ENCODE measurements around the gene HES2.
"Not testable (repeated sequence)": the region's sequence is repeated elsewhere in the genome, so short reads cannot be mapped to it uniquely, and the experiment has no call there.

The HES2 gene

GRCh38 chr1:6419804-6420453, at the start of gene HES2:
Gene HES2 (minus strand): TSS chr1:6419919. CDS start chr1:6419820, 99 bp downstream.
- DNase-seq (ENCODE audit: low spot score), result no peak

DNA sequence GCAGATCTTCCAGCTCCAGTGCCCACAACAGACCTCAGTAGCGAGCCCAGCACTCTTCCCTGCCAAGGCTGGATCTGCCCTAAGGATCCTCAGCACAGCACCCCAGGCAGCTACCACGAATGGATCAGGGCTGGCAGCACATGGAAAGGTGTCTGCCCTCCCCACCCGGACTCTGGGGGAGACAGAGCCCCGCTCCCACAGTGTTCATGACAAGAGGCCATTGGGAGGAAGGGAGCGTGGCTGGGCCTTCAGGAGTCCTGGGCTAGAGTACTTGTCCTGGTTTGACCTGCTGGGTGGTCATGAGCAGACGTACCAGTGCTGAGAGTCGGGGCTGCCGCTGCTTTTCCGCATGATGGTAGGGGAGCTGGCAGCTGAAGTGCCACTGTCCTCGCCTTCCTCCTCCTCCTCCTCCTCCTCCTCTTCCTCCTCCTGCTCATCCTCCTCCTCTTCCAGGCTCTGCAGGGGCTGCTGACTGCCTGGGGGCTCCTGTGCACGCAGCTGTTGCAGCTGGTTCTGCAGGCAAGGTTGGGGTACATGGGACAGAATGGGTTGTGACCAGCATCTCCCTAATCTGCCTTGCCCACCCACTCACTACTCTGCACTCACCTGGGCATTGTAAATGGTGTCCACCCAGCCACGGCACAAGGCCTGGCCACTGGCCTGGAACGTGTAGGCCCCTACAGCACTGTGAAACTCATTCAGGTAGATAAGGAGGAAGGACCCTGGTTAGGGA, 49.2 kb upstream of the HES2 start:
- no peak for DNase-seq (ENCODE audit: low spot score)

GRCh38 chr1:6467744-6468688, 48.3 kb upstream of the HES2 start:
- no peak for DNase-seq (ENCODE audit: low spot score)

GRCh38 chr1:6467224-6467623, 47.5 kb upstream of the HES2 start:
- no peak for DNase-seq (ENCODE audit: low spot score)

GRCh38 chr1:6466751-6467150, 47.0 kb upstream of the HES2 start:
- DNase-seq (ENCODE audit: low spot score), result no peak

GRCh38 chr1:6466023-6466422, 46.3 kb upstream of the HES2 start, which contains the start of gene TNFRSF25:
Gene TNFRSF25 (minus strand): TSS chr1:6466173. CDS start chr1:6466107, 66 bp downstream.
- DNase-seq (ENCODE audit: low spot score), result no peak

DNA sequence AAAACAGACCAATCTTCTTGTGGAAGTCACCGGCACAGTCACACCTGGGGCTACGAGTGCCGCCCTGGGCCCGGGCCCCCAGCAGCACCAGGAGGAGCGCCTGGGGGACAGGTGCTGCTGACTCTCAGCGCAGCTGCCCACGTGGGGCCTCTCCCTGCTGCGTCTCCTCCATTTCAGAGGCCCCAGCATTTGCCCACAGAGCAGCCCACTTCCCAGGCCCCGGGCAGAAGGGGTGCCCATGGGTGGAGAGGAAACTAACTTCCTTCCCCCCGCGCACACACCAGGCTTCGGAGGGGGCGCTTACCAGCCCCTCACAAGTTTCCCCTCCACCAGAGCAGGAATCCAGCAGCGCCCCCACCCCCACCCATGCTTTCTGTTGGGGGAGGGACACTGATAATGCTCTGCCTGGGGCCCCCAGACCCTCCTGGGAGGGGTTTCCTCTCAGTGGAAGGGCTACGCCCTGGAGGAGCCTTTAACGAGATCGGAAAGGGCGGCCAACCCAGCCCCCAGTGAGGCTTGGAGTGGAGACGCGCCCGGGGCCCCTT, 45.8 kb upstream of the HES2 start:
- no peak for DNase-seq (ENCODE audit: low spot score)

DNA sequence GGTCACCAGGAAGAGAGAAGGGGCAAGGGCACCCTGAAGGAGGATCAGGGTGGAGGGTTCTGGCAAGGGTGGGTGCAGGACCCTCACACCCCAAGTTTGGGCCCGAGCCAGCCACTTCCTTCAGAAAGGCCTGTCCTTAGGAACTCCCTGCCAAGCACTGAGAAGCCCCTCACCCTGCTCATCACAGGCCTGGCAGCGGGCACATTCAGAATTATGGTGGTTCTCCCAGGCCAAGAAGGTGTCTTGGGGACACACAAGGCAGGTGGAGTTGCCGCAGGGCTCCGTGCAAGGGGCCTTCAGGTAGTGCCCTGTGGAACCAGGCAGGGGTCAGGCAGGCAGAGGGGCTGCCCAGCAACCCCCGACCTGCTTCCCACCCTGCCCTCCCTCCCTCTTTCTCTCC, 45.2 kb upstream of the HES2 start:
- no peak for DNase-seq (ENCODE audit: low spot score)

DNA sequence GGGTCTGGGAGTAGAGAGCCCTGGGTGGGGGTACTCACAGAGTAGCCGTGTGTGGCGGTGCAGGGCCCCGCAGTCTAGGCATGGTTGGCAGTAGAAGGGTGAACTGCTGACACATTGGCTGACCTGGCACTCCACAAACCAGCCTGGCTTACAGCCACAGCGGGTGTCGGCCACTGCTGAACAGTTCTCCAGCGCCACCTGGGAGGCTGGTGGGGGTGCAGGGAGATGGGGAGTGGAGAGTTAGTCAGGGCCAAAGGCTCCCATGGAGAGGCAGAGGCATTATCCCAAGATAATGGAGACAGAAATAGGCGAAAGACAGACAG, 44.8 kb upstream of the HES2 start:
- no peak for DNase-seq (ENCODE audit: low spot score)

DNA sequence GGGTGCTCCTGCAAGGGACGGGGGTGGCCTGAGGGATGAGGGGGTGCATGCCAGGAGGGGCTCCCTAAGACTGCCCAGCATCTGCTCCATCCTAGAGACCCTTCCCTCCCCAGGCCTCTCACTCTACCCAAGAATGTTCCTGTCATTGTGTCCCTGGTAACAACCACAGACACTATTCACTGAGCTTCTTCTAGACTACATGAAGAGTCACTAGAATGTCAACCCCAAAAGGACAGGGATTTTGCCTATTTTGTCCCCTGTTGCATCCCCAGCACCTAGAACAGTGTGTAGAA, 43.3 kb upstream of the HES2 start:
- no peak for DNase-seq (ENCODE audit: low spot score)

GRCh38 chr1:6462412-6463119, 42.8 kb upstream of the HES2 start:
- DNase-seq (ENCODE audit: low spot score), result no peak

DNA sequence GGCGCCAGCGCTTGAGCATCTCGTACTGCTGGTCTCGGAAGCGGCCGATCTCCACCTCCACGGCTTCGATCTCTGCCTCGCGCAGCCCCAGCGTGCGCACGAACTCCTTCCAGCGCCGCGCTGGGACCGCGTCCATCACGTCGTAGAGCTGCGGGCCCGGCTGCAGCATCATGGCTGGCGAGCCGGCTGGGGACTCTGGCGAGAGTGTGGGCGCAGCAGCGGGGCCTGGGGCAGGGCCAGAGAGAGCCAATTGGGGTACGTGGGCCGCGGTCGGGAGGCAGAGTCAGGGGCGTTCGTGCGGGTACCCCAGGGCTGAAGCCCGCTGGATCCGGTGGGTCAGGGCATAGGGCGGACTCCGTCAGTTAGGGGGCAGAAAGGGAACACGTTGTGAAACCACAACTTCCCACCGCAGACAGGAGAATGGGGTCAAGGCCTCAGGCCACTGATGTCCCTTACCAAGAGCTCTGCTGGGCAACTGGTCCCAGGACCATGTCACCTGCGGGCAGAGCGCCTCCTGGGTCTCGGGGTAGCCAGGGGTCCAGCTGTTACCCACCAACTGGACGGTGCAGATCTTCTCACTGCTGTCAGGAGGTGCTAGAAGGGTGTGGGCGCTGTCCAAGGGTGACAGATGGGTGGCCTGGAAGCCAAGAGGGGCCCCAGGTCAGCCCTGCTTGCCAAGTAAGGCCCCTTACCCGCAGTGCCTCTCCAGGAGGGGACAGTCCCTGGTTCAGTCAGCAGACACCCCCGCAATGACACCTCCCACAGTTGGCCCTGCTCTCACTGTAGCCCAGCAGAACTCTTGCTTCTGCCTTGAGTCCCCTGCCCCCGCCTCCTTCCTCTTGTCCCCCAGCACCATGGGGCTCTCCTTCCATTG, 42.1 kb upstream of the HES2 start:
- DNase-seq (ENCODE audit: low spot score), result no peak

- DNase-seq (ENCODE audit: low spot score), result no peak
Observed at GRCh38 chr1:6461051-6461530, 41.4 kb upstream of the HES2 start.

DNA sequence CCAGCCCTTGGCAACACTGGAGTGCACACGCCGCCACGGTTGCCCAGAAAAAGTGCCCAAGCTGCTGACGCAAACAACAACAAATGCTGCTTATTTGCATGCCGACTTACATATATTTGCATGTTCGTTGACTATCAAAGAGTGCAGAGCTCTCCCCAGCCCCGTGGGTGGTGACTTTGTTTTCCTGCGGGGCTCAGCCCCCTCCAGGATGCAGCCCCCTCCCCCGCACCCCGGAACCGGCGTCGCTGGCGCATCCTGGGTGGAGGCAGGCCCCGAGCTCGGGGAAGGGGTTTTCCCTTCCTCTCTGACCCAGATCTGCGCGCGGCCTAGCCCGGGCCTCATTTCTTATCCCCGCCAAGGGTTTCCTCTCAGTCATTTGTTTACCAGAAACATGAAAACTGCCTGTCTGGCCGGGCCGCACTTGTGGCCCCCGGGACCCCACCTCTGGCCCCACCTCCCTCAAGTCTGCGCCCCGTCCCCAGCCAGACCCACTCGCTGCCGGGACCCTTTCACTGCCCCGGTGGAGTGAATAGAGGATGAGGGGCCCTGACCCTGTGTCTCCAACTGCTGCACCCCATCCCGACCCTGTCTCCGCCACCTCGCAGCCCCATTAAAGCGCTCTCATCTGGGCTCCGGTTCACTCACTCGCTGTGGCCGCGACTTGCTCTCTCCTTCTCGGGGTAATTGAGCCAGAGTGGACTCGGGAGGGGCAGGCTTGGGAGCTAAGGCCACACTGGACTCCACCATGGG, 40.8 kb upstream of the HES2 start:
- DNase-seq (ENCODE audit: low spot score), result no peak

- DNase-seq (ENCODE audit: low spot score), result no peak
Observed at GRCh38 chr1:6459850-6460265, 40.1 kb upstream of the HES2 start.

DNA sequence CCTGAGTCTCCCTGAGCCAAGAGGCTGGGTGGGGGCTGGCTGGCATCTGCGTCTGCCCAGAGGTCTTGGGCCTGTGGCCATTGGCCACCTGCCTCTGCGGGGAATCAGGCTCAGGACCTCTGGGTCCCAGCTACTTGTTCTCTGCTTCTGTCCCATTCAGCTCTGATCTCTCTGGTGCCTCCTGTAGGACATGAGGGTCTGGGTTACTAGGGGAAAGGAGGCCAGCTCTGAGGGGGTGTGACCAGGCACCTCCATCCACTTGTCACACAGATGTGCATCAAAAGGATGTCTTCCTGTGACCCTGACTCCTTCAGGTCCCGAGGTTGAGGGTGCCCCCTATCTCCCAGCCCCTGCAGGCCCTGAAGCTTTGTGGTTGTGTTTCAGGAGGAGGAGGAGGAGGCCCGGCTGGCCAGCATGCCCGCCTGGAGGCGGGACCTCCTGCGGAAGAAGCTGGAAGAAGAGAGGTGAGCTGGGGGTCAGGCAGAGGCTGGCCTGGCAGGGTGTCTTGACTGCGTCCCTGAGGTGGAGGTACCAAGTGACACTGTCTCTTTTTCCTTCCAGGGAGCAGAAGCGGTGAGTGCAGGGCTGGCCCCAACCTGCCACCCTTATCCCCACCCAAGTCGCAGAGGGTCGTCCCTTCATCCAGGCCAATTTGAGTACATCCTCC, 37.2 kb upstream of the HES2 start:
- no peak for DNase-seq (ENCODE audit: low spot score)

- DNase-seq (ENCODE audit: low spot score), result not testable (repeated sequence)
Observed at GRCh38 chr1:6455752-6456520, 36.2 kb upstream of the HES2 start.

- DNase-seq (ENCODE audit: low spot score), result no peak
Observed at GRCh38 chr1:6454856-6455751, 35.4 kb upstream of the HES2 start.

Measured in COLO829 (cell line).